Stomach (tissue), 4 donors: Measurements from ENCODE around the gene MAP9.

Experiments used
- EP300 ChIP-seq: sonication (generic); formaldehyde crosslinking; IDR thresholded peaks from one replicate; pipeline ENCODE4 v1.6.1; 2017; ENCODE audit warnings: antibody characterized with exemption
- POLR2AphosphoS5 ChIP-seq, 3 donors: sonication (generic); formaldehyde crosslinking; IDR thresholded peaks; one replicate each; pipeline ENCODE4 v1.6.1; 2016; ENCODE audit warnings: antibody characterized with exemption in 3 of 3
- TF ChIP-seq, protein P1 (sequence below), 7 experiments: fragments of 450-650 bp in 4 of 7; fragments of 200-600 bp in 3 of 7; sonication (generic) in 3 of 7; IDR thresholded peaks; one replicate each; pipeline ENCODE4 v1.5.1; 2016 to 2019; ENCODE audit warnings: antibody characterized with exemption in 7 of 7, control low read depth in 2 of 7, mild to moderate bottlenecking in 1 of 7

DNA sequence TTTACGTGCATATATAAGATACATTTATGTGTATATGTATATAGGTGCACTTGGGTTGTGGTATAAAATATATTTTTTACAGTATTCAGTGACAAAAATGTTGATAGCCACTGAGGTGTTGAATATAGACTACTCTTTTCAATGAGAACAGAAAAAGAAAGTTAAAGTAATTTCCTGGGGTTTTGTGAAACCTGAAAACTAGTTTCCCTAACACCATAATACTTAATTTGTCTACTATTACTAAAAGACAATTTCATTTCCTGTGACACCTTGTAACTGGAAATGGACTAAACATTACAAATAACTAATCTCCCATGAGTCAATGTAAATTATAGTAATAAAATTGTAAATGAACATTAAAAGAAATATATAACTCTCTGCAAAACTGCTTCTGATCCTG is 32.0 kb upstream of the MAP9 start:
- TF ChIP-seq, protein P1, sequence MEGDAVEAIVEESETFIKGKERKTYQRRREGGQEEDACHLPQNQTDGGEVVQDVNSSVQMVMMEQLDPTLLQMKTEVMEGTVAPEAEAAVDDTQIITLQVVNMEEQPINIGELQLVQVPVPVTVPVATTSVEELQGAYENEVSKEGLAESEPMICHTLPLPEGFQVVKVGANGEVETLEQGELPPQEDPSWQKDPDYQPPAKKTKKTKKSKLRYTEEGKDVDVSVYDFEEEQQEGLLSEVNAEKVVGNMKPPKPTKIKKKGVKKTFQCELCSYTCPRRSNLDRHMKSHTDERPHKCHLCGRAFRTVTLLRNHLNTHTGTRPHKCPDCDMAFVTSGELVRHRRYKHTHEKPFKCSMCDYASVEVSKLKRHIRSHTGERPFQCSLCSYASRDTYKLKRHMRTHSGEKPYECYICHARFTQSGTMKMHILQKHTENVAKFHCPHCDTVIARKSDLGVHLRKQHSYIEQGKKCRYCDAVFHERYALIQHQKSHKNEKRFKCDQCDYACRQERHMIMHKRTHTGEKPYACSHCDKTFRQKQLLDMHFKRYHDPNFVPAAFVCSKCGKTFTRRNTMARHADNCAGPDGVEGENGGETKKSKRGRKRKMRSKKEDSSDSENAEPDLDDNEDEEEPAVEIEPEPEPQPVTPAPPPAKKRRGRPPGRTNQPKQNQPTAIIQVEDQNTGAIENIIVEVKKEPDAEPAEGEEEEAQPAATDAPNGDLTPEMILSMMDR (IDR thresholded peaks at IDR 0.05): no peak
- TF ChIP-seq EP300: no peak
- TF ChIP-seq POLR2AphosphoS5 (IDR thresholded peaks at IDR 0.05): no peak
